Measurements from ENCODE around the gene TMEM109. TPM values are rescaled to one million over a fixed set of nuclear protein-coding genes. Genes with fewer than 3 reads are reported as not detected.

TMEM109 gene
- total and polyA plus RNA-seq, 9 of the 15 experiments (the other 6 are each of a cell fraction or from before 2014, with no cell fraction given), result 9.2 to 71.3 (median 30.5) TPM

DNA sequence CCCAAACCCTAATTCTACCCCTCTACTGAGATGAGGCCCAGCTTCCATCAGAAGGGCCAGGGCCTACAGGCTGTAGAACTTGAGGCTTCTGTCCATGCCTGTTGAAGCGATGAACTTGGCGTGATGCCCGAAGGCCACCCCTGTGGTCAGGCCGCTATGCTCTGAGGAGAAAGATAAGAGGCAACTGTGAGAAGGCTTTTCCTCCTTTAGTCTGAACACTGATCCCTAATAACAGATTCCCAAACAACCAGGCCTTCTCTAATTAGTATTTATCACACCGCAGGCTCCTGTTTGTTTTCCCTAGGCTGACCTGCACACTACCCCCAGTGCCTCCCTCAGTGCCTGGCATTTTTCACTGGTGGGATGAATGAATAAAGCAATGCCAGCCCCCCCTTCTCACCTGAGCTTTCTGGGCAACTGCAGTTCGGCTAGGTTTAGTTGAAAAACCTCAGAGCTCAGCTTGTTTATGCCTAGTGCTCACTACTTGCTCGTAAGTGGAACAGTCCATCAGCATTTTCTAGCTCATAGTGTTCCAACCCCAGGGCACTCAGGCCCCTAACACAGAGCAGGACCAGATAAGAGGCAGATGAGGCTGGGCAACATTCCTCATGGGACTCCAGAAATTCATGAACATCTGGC, 22.7 kb upstream of the TMEM109 start (continued):
- TF ChIP-seq, protein P1, sequence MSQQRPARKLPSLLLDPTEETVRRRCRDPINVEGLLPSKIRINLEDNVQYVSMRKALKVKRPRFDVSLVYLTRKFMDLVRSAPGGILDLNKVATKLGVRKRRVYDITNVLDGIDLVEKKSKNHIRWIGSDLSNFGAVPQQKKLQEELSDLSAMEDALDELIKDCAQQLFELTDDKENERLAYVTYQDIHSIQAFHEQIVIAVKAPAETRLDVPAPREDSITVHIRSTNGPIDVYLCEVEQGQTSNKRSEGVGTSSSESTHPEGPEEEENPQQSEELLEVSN (IDR thresholded peaks at IDR 0.05; ENCODE audit: borderline replicate concordance in 1 of 2, extremely low read depth in 1 of 2, insufficient read depth in 1 of 2, insufficient read length in 1 of 2, low read depth in 1 of 2, low read length in 1 of 2, poor library complexity in 1 of 2, severe bottlenecking in 1 of 2), result peak in 1 of 2 experiments; percentile 26
- no peak for TF ChIP-seq ZNF695 (CRISPR knock-in tag; IDR thresholded peaks at IDR 0.05)
- TF ChIP-seq, protein P2, sequence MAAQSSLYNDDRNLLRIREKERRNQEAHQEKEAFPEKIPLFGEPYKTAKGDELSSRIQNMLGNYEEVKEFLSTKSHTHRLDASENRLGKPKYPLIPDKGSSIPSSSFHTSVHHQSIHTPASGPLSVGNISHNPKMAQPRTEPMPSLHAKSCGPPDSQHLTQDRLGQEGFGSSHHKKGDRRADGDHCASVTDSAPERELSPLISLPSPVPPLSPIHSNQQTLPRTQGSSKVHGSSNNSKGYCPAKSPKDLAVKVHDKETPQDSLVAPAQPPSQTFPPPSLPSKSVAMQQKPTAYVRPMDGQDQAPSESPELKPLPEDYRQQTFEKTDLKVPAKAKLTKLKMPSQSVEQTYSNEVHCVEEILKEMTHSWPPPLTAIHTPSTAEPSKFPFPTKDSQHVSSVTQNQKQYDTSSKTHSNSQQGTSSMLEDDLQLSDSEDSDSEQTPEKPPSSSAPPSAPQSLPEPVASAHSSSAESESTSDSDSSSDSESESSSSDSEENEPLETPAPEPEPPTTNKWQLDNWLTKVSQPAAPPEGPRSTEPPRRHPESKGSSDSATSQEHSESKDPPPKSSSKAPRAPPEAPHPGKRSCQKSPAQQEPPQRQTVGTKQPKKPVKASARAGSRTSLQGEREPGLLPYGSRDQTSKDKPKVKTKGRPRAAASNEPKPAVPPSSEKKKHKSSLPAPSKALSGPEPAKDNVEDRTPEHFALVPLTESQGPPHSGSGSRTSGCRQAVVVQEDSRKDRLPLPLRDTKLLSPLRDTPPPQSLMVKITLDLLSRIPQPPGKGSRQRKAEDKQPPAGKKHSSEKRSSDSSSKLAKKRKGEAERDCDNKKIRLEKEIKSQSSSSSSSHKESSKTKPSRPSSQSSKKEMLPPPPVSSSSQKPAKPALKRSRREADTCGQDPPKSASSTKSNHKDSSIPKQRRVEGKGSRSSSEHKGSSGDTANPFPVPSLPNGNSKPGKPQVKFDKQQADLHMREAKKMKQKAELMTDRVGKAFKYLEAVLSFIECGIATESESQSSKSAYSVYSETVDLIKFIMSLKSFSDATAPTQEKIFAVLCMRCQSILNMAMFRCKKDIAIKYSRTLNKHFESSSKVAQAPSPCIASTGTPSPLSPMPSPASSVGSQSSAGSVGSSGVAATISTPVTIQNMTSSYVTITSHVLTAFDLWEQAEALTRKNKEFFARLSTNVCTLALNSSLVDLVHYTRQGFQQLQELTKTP (IDR thresholded peaks at IDR 0.05; ENCODE audit: low read depth in 1 of 2, partially characterized antibody in 2 of 2), result peak in 1 of 2 experiments; percentile 43
- no peak for TF ChIP-seq TAF9B (IDR thresholded peaks at IDR 0.05; ENCODE audit: partially characterized antibody)
- TF ChIP-seq, protein P3, sequence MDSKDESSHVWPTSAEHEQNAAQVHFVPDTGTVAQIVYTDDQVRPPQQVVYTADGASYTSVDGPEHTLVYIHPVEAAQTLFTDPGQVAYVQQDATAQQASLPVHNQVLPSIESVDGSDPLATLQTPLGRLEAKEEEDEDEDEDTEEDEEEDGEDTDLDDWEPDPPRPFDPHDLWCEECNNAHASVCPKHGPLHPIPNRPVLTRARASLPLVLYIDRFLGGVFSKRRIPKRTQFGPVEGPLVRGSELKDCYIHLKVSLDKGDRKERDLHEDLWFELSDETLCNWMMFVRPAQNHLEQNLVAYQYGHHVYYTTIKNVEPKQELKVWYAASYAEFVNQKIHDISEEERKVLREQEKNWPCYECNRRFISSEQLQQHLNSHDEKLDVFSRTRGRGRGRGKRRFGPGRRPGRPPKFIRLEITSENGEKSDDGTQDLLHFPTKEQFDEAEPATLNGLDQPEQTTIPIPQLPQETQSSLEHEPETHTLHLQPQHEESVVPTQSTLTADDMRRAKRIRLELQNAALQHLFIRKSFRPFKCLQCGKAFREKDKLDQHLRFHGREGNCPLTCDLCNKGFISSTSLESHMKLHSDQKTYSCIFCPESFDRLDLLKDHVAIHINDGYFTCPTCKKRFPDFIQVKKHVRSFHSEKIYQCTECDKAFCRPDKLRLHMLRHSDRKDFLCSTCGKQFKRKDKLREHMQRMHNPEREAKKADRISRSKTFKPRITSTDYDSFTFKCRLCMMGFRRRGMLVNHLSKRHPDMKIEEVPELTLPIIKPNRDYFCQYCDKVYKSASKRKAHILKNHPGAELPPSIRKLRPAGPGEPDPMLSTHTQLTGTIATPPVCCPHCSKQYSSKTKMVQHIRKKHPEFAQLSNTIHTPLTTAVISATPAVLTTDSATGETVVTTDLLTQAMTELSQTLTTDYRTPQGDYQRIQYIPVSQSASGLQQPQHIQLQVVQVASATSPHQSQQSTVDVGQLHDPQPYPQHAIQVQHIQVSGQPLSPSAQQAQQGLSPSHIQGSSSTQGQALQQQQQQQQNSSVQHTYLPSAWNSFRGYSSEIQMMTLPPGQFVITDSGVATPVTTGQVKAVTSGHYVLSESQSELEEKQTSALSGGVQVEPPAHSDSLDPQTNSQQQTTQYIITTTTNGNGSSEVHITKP (IDR thresholded peaks at IDR 0.05; ENCODE audit: partially characterized antibody), result peak; percentile 64
- TF ChIP-seq U2AF2 (optimal IDR thresholded peaks at IDR 0.05; ENCODE audit: low read depth, low read length), result no peak
- TF ChIP-seq, protein P4, sequence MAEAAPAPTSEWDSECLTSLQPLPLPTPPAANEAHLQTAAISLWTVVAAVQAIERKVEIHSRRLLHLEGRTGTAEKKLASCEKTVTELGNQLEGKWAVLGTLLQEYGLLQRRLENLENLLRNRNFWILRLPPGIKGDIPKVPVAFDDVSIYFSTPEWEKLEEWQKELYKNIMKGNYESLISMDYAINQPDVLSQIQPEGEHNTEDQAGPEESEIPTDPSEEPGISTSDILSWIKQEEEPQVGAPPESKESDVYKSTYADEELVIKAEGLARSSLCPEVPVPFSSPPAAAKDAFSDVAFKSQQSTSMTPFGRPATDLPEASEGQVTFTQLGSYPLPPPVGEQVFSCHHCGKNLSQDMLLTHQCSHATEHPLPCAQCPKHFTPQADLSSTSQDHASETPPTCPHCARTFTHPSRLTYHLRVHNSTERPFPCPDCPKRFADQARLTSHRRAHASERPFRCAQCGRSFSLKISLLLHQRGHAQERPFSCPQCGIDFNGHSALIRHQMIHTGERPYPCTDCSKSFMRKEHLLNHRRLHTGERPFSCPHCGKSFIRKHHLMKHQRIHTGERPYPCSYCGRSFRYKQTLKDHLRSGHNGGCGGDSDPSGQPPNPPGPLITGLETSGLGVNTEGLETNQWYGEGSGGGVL (CRISPR knock-in tag; IDR thresholded peaks at IDR 0.05), result no peak
- TF ChIP-seq ATF1 (CRISPR knock-in tag; IDR thresholded peaks at IDR 0.05), result no peak
- TF ChIP-seq ATF1 (tag; IDR thresholded peaks at IDR 0.05), result no peak
- TF ChIP-seq, protein P5, sequence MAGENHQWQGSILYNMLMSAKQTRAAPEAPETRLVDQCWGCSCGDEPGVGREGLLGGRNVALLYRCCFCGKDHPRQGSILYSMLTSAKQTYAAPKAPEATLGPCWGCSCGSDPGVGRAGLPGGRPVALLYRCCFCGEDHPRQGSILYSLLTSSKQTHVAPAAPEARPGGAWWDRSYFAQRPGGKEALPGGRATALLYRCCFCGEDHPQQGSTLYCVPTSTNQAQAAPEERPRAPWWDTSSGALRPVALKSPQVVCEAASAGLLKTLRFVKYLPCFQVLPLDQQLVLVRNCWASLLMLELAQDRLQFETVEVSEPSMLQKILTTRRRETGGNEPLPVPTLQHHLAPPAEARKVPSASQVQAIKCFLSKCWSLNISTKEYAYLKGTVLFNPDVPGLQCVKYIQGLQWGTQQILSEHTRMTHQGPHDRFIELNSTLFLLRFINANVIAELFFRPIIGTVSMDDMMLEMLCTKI (IDR thresholded peaks at IDR 0.05; ENCODE audit: partially characterized antibody), result no peak
- TF ChIP-seq MTA2 (IDR thresholded peaks at IDR 0.05; ENCODE audit: low read depth), result peak; percentile 49; the same call in 1 of the 2 replicates
- TF ChIP-seq CBFA2T3 (IDR thresholded peaks at IDR 0.05), result peak; percentile 85
- TF ChIP-seq ZNF232 (CRISPR knock-in tag; IDR thresholded peaks at IDR 0.05), result no peak
- peak; percentile 44; the same call in 1 of the 2 replicates for TF ChIP-seq DMBX1 (CRISPR knock-in tag; IDR thresholded peaks at IDR 0.05; ENCODE audit: borderline replicate concordance)
- TF ChIP-seq SMAD3 (CRISPR knock-in tag; conservative IDR thresholded peaks at IDR 0.05), result no peak

Data from K562 (cell line).